Measurements from ENCODE around the gene ADGRA1. TPM values are rescaled to one million over a fixed set of nuclear protein-coding genes. Genes with fewer than 3 reads are reported as not detected.

ADGRA1 gene
- total RNA-seq, 1 donor from 2014 or later = not detected

DNA sequence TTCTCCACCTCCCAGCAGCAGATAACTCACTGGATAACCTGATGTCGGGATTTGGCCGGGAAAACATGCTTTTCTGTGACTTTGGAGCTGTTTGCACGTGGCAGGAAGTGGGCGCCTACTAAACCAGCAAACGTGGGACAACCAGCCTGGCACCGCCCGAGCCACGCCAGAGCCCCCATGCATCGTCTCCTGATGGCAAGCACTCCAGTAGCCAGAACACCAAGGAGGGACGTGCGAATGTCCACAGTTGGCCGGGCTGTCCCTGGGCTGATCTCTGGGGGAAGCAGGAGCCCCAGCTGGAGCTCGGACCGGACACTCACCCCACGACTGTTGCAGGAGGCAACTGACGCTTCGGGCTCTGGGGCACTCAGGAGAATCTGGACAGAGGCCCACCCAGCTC, 7.1 kb downstream of the ADGRA1 start:
- intact Hi-C loops (cut with micrococcal nuclease) = no loop called here

- intact Hi-C loops (cut with micrococcal nuclease) = no loop called here
Measured at GRCh38 chr10:133095586-133095985, 7.9 kb downstream of the ADGRA1 start.

- intact Hi-C loops (cut with micrococcal nuclease) = no loop called here
Measured at GRCh38 chr10:133096616-133097269, 9.0 kb downstream of the ADGRA1 start.

GRCh38 chr10:133097418-133097817, 9.7 kb downstream of the ADGRA1 start:
- intact Hi-C loops (cut with micrococcal nuclease) = no loop called here

GRCh38 chr10:133097961-133098360, 10.2 kb downstream of the ADGRA1 start:
- intact Hi-C loops (cut with micrococcal nuclease) = no loop called here

GRCh38 chr10:133098426-133099124, 10.9 kb downstream of the ADGRA1 start:
- intact Hi-C loops (cut with micrococcal nuclease) = no loop called here

DNA sequence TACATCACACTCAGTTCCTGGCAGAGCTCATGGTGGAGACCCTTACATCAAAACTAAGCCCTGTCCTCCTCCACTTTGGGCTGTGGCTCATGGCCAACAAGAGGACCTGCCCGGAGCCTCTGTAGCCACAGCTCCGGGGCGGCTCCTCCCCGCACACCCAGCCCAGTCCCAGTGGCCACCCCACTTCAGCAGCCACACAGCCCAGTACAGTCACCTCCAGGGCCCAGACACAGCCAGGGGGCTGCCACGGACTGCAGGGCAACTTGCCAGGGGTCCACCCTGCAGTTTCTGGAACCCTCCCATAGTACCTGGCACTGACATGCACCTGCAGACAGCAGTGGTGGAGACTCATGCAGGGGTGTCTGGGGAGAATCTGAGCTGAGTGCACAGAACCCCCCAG, 11.8 kb downstream of the ADGRA1 start:
- intact Hi-C loops (cut with micrococcal nuclease) = no loop called here

DNA sequence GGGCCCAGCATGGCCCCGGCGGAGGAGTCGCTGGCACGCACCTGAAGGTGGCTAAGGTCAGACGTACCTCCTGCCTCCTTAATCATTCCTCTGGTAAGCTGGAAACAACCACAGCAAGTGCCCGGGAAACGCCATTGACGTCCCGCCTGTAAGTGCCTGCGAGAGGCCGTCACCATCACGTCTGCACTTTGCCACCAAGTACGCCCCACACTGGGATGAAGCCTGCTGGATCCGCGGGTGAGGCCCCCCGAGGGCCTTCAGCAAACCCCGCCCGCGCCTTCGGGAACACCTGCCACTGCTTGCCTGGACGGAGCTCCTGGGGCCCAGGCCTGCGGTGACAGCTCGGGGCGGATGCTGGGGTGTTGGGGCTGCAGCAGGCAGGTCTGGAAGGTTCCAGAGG, 12.5 kb downstream of the ADGRA1 start:
- intact Hi-C loops (cut with micrococcal nuclease) = no loop called here

GRCh38 chr10:133100706-133101415, 13.1 kb downstream of the ADGRA1 start:
- intact Hi-C loops (cut with micrococcal nuclease) = no loop called here

DNA sequence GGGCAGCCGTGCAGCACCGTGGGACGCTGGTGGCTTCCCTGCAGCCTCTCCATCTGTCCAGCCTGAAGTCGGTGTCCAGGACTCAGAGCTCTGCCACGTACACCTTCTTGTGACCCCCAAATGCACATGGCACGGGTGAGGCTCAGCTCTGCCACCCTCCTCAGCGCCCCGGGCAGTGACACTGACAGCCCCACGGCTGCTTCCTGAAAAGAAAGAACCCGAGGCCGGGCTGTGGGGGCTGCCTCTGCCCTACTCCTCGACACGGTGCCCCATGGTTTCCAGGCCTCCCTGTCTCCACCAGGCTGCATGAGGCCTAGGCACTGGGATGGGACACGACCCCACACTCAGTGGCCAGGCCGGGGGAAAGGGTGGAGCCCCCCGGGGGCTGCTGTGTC, 13.7 kb downstream of the ADGRA1 start:
- intact Hi-C loops (cut with micrococcal nuclease) = no loop called here

- intact Hi-C loops (cut with micrococcal nuclease) = no loop called here
Measured at GRCh38 chr10:133102415-133103095, 14.8 kb downstream of the ADGRA1 start.

DNA sequence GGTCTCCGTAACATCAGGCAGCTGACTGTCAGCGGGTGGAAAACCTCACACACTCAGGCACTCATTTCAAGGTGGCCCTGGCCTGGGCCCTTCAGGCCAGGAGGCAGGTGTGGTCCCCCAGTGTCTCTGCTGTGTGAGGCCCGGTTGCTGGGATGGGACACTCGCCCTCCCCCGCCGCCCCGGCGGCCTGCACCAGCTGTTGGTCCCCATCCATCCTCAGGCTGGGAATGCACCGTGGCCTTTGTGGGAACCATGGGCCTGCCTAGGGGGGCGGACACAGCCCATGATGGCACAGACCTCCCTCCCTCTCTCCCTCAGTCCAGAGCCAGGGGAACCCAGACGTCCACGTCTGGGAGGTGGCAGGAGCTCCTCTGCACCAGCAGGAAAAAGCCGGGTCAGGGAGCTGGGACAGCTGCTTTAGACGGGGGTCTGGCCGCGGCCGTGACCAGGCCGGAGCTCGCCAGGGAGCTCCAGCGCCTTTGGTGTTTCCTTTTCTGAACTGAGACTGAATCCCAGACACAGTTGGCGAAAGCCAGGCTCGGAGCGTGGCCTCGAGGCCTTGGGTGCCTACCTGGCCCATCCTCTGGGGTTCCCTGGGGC, 15.7 kb downstream of the ADGRA1 start:
- intact Hi-C loops (cut with micrococcal nuclease) = no loop called here

DNA sequence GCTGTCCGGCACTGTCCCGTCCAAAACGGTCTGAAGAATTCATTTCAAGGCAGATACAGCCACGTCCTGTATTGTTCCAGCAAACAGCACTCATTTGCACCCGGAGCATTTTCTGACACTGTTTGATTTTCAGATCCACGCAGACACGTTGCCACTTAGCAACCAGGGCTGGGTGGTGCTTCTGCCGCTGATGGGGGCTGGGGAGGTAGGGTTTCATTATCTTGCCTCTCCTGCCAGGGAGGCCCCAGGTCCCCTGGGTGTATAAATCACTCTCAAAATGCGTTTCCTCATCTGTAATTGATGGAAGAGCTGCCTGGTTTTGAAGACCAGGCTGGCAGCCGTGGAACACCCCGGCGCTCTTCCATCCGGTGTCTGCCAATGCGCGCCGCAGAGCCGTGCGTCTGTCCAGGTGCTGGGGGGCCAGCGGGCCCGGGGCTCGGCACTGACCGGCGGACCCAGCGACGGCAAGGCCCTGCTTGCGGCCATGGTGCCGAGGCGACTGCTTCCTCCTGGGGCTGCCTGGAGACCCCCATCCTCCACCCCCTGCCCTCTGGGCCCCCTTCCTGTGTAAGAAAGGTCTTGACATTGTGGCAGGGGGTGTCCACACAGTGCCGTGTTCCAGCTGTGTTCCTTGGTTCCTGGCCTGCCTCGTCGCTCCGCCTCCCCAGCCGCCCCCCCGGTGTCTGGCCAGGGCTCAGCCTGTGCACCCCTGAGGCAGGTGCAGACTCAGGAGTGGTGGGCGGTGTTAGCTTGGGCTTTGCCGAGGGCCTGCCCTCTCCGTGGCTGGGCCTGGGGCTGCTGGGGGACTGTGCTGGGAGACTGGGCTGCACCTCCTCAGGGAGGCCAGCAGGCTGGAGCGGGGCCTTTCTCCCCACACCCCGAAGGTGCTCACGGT, 16.6 kb downstream of the ADGRA1 start:
- intact Hi-C loops (cut with micrococcal nuclease) = no loop called here

DNA sequence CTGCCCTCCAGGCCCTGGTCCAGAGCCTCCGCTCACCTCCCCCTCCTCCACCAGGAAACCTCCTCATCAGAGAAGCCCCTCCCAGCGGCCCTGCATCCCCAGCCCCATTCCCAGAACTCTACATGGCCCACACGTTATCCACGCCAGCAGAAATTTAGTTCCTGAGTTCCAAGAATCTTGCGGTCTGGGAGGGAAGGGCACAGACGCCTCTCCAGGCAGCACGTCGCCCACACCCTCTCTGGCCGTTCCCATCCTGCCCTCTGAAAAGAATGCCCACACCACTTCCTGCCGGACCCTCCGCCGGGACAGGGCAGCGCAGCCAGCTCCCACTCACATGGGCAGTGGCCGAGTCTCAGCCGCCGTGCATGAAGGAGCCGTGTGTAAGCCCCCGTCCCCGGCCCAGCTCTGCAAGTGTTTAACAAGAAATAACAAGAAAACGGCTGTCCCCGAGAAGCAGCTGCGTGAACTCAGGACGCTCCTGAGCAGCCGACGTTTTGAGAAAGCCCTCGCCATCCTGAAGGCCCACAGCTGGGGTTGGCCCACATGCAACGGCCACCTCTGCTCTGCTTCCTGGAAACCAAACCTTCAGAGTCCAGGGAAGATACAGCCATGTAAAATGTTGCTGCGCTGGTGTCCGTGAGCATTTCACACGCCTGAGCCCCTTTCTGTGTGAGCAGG, 17.4 kb downstream of the ADGRA1 start:
- intact Hi-C loops (cut with micrococcal nuclease) = no loop called here

GRCh38 chr10:133105686-133106390, 18.1 kb downstream of the ADGRA1 start:
- intact Hi-C loops (cut with micrococcal nuclease) = no loop called here

DNA sequence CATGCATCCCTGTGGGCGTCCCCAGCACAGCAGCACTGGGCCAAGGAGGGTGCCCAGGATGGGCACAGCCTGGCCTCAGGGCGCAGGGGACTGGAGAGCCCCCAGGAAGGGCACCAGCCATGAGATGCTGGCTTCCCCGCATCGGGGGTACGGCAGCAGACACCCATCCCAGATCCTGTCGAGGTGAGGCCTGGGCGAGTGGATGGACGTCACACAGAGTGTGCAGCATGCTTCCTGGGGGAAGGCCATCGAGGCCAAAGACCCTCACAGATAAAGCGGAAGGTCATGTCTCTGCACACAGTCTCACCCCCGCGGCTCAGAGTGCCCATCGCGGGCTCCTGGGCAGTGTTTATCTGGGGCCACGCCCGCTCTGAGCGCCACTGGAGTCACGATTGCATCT, 18.8 kb downstream of the ADGRA1 start:
- intact Hi-C loops (cut with micrococcal nuclease) = no loop called here

- intact Hi-C loops (cut with micrococcal nuclease) = no loop called here
Measured at GRCh38 chr10:133107442-133107841, 19.7 kb downstream of the ADGRA1 start.

DNA sequence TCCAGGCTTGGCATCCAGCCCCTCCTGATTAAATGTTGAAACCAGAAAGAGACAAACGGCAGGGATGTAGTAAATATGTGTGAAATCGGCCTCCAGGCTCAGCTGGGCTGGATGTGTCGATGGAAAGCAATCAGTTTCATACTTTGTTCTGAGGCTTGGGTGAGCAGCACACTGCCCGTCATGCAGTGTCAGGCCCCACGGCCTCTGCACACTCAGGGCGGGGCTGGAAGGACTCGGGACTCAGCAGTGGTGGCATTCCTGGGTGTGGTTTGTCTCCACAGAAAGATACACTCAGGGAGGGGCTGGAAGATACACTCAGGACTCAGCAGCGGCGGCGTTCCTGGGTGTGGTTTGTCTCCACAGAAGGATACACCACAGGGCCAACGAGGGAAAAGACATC, 22.0 kb downstream of the ADGRA1 start:
- intact Hi-C loops (cut with micrococcal nuclease) = no loop called here

DNA sequence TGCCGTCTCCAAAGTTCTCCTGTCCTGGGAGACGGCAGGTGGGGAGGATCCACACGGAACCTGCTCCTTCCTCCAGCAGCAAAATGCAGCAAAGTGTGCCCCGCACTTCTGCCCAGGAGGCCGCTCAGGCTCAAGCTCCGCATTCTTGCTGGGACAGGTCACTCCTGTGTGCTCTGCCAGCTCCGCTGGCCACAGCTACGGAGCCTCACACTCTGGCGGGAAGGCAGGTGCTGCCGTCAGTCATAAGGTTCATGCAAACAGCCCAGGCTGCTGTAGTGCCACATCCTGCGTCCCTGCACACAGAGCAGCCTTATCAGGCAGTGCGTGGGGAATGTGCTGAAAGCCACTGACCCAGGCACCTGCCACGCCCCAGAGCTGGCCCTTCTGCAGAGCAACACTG, 22.4 kb downstream of the ADGRA1 start:
- intact Hi-C loops (cut with micrococcal nuclease) = no loop called here
